Measurements from ENCODE around the gene TSC2.

GRCh38 chr16:2004795-2005517, 42.8 kb upstream of the TSC2 start:
- TF ChIP-seq EZH2phosphoT487 (IDR thresholded peaks at IDR 0.05; ENCODE audit: borderline replicate concordance, low read length) (no peak), CTCF (conservative IDR thresholded peaks at IDR 0.05; ENCODE audit: low read depth, low read length) (no peak), EZH2 (IDR thresholded peaks at IDR 0.05; ENCODE audit: low read length, unreplicated experiment) (no peak)

Measured in PC-3 (cell line).